ENCODE results near the gene CYBC1. TPM values are rescaled to one million over a fixed set of nuclear protein-coding genes. Genes with fewer than 3 reads are reported as not detected.

The CYBC1 gene
- total RNA-seq, 1 donor from 2014 or later: 124 TPM

- Histone ChIP-seq H3K4me3 (no peak overlapping the region), H3K36me3 (peaks cover 26 to 27% of the 10 kb centered on the region in 2 donors), H3K27ac (peak overlapping the region in 1 of 2 donors; percentile 44), H3K27me3 (no peaks in the 10 kb centered on the region), H3K4me1 (peaks cover 3 to 13% of the 10 kb centered on the region in 2 donors), H3K9me3 (no peaks in the 10 kb centered on the region)
- DNase-seq (ENCODE audit: low spot score in 2 of 2): no peak
- intact Hi-C loops (cut with DNase I): no loop called here
- TF ChIP-seq, protein P1, sequence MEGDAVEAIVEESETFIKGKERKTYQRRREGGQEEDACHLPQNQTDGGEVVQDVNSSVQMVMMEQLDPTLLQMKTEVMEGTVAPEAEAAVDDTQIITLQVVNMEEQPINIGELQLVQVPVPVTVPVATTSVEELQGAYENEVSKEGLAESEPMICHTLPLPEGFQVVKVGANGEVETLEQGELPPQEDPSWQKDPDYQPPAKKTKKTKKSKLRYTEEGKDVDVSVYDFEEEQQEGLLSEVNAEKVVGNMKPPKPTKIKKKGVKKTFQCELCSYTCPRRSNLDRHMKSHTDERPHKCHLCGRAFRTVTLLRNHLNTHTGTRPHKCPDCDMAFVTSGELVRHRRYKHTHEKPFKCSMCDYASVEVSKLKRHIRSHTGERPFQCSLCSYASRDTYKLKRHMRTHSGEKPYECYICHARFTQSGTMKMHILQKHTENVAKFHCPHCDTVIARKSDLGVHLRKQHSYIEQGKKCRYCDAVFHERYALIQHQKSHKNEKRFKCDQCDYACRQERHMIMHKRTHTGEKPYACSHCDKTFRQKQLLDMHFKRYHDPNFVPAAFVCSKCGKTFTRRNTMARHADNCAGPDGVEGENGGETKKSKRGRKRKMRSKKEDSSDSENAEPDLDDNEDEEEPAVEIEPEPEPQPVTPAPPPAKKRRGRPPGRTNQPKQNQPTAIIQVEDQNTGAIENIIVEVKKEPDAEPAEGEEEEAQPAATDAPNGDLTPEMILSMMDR (IDR thresholded peaks at IDR 0.05): no peak
Measured at GRCh38 chr17:82445542-82445941, 5.0 kb downstream of the CYBC1 start.

GRCh38 chr17:82444941-82445521 is 5.5 kb downstream of the CYBC1 start:
- H3K27ac ChIP-seq: peak overlapping the region in 1 of 2 donors; percentile 44
- TF ChIP-seq, protein P1 (IDR thresholded peaks at IDR 0.05): no peak
- H3K27me3 ChIP-seq: no peaks in the 10 kb centered on the region
- H3K4me1 ChIP-seq: peaks cover 3 to 12% of the 10 kb centered on the region in 2 donors
- H3K9me3 ChIP-seq: no peaks in the 10 kb centered on the region
- H3K36me3 ChIP-seq: peaks cover 26 to 27% of the 10 kb centered on the region in 2 donors
- no peak for DNase-seq (ENCODE audit: low spot score in 2 of 2)
- intact Hi-C loops (cut with DNase I): no loop called here
- no peak overlapping the region for H3K4me3 ChIP-seq

GRCh38 chr17:82444284-82444893 is 6.2 kb downstream of the CYBC1 start:
- H3K9me3 ChIP-seq: no peaks in the 10 kb centered on the region
- no peak for DNase-seq (ENCODE audit: low spot score in 2 of 2)
- no peak overlapping the region for H3K27ac ChIP-seq
- no peaks in the 10 kb centered on the region for H3K27me3 ChIP-seq
- no peak overlapping the region for H3K4me3 ChIP-seq
- H3K4me1 ChIP-seq: peaks cover 0 to 5% of the 10 kb centered on the region in 2 donors
- H3K36me3 ChIP-seq: peaks cover 26 to 33% of the 10 kb centered on the region in 2 donors
- TF ChIP-seq, protein P1 (IDR thresholded peaks at IDR 0.05): no peak
- intact Hi-C loops (cut with DNase I): no loop called here

DNA sequence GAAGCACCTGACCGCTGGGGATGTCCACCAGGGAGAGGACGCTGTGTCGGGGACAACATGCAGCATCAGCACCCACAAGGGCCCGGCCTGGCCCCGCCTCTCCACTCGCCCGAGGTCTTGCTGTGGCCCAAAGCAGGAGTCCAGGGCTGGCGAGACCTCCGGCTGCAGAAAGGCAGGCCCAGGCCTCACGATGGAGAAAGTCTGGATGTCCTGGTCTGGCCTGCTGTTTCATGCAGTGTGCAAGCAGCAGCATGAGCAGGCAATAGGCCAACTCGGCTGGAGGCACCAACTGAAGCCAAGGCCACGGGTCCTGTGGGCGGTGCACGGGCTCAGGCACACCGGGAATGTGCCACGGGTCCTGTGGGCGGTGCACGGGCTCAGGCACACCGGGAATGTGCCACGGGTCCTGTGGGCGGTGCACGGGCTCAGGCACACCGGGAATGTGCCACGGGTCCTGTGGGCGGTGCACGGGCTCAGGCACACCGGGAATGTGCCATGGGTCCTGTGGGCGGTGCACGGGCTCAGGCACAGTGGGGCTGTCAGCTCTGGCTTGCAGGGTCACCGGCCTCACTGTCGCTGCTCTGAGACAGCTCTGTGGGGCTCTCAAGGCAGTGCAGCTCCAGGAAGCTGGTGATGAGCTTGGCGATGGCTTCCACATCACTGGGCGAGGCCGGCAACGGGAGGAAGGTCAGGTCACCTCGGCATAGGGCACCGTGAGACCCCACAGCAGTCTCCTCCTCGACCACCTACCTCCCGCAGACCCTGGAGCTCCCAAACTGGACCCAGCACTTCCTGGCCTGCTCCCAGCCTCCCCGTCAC is 6.9 kb downstream of the CYBC1 start:
- peaks cover 0 to 4% of the 10 kb centered on the region in 2 donors for H3K4me1 ChIP-seq
- no peaks in the 10 kb centered on the region for H3K27me3 ChIP-seq
- H3K36me3 ChIP-seq: peaks cover 26 to 33% of the 10 kb centered on the region in 2 donors
- no peak for DNase-seq (ENCODE audit: low spot score in 2 of 2)
- no peak overlapping the region for H3K27ac ChIP-seq
- TF ChIP-seq, protein P1 (IDR thresholded peaks at IDR 0.05): no peak
- intact Hi-C loops (cut with DNase I): no loop called here
- no peak overlapping the region for H3K4me3 ChIP-seq
- H3K9me3 ChIP-seq: no peaks in the 10 kb centered on the region

GRCh38 chr17:82442643-82443464 is 7.7 kb downstream of the CYBC1 start:
- H3K27ac ChIP-seq: no peak overlapping the region
- H3K36me3 ChIP-seq: peaks cover 26 to 33% of the 10 kb centered on the region in 2 donors
- peak in 1 of 2 donors; percentile 56 for DNase-seq (ENCODE audit: low spot score in 2 of 2)
- H3K27me3 ChIP-seq: no peaks in the 10 kb centered on the region
- intact Hi-C loops (cut with DNase I): no loop called here
- peaks cover 0 to 4% of the 10 kb centered on the region in 2 donors for H3K4me1 ChIP-seq
- no peak overlapping the region for H3K4me3 ChIP-seq
- no peaks in the 10 kb centered on the region for H3K9me3 ChIP-seq
- TF ChIP-seq, protein P1 (IDR thresholded peaks at IDR 0.05): no peak

Measured in ascending aorta (tissue), 2 donors.